Measurements from ENCODE around the gene AHDC1.

Gene AHDC1

DNA sequence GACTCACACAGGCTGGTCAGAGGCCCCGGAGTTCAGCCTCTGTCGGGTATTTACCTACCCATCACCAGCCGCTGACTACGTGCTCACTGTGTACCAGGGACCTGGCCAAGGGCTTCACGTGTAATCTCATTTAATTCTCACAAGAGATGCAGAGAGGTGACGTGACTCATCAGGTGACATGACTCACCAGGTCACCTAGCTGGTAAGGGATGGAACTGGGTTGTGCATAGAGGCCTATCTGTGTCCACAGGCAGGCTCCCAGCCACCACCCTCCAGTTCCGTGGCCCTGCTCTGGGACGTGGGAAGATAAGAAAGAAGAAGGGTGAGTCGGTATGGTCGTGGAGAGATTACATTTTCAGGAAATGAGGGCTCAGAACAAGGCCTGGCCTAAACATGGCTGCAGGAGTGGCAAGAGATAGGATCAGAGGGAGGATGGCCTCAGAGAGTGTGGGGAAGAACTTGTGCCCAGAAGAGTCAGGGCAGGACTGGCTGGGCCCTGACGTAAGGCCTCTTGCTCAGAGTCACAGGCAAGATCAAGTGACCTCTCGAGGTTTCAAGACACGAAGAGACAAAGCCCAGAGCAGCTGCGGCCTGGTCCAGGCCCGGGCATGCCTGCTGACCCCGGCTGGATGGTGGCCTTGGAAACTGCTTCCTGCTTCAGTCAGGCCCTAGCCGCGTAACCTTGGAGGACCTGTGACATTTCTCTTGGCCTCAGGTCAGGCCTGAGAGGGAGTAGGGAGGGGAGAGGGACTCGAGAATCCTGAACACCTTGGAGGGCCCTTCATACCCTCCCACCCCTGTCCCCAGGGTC, 61.3 kb downstream of the AHDC1 start (continued):
- no peak for TF ChIP-seq ZNF623 (tag by site-specific recombination; IDR thresholded peaks at IDR 0.05)
- TF ChIP-seq, protein P1, sequence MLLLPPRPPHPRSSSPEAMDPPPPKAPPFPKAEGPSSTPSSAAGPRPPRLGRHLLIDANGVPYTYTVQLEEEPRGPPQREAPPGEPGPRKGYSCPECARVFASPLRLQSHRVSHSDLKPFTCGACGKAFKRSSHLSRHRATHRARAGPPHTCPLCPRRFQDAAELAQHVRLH (tag by site-specific recombination; IDR thresholded peaks at IDR 0.05) = no peak
- TF ChIP-seq, protein P2, sequence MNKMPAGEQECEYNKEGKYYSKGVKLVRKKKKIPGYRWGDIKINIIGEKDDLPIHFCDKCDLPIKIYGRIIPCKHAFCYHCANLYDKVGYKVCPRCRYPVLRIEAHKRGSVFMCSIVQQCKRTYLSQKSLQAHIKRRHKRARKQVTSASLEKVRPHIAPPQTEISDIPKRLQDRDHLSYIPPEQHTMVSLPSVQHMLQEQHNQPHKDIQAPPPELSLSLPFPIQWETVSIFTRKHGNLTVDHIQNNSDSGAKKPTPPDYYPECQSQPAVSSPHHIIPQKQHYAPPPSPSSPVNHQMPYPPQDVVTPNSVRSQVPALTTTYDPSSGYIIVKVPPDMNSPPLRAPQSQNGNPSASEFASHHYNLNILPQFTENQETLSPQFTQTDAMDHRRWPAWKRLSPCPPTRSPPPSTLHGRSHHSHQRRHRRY (tag by site-specific recombination; IDR thresholded peaks at IDR 0.05) = no peak
- no peak; the same call in 1 of the 2 replicates for TF ChIP-seq ZFHX2 (tag by site-specific recombination; conservative IDR thresholded peaks at IDR 0.05)
- TF ChIP-seq FEZF1 (tag by site-specific recombination; IDR thresholded peaks at IDR 0.05) = no peak
- TF ChIP-seq, protein P3, sequence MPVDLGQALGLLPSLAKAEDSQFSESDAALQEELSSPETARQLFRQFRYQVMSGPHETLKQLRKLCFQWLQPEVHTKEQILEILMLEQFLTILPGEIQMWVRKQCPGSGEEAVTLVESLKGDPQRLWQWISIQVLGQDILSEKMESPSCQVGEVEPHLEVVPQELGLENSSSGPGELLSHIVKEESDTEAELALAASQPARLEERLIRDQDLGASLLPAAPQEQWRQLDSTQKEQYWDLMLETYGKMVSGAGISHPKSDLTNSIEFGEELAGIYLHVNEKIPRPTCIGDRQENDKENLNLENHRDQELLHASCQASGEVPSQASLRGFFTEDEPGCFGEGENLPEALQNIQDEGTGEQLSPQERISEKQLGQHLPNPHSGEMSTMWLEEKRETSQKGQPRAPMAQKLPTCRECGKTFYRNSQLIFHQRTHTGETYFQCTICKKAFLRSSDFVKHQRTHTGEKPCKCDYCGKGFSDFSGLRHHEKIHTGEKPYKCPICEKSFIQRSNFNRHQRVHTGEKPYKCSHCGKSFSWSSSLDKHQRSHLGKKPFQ (tag by site-specific recombination; IDR thresholded peaks at IDR 0.05) = no peak
- TF ChIP-seq ZNF341 (tag by site-specific recombination; IDR thresholded peaks at IDR 0.05; ENCODE audit: low read depth) = no peak
- no peak for TF ChIP-seq ZNF19 (tag by site-specific recombination; IDR thresholded peaks at IDR 0.05; ENCODE audit: low read depth)
- TF ChIP-seq, protein P4, sequence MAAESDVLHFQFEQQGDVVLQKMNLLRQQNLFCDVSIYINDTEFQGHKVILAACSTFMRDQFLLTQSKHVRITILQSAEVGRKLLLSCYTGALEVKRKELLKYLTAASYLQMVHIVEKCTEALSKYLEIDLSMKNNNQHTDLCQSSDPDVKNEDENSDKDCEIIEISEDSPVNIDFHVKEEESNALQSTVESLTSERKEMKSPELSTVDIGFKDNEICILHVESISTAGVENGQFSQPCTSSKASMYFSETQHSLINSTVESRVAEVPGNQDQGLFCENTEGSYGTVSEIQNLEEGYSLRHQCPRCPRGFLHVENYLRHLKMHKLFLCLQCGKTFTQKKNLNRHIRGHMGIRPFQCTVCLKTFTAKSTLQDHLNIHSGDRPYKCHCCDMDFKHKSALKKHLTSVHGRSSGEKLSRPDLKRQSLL (tag by site-specific recombination; IDR thresholded peaks at IDR 0.05) = no peak
- TF ChIP-seq, protein P5, sequence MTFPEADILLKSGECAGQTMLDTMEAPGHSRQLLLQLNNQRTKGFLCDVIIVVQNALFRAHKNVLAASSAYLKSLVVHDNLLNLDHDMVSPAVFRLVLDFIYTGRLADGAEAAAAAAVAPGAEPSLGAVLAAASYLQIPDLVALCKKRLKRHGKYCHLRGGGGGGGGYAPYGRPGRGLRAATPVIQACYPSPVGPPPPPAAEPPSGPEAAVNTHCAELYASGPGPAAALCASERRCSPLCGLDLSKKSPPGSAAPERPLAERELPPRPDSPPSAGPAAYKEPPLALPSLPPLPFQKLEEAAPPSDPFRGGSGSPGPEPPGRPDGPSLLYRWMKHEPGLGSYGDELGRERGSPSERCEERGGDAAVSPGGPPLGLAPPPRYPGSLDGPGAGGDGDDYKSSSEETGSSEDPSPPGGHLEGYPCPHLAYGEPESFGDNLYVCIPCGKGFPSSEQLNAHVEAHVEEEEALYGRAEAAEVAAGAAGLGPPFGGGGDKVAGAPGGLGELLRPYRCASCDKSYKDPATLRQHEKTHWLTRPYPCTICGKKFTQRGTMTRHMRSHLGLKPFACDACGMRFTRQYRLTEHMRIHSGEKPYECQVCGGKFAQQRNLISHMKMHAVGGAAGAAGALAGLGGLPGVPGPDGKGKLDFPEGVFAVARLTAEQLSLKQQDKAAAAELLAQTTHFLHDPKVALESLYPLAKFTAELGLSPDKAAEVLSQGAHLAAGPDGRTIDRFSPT (tag by site-specific recombination; IDR thresholded peaks at IDR 0.05) = peak; percentile 46
- TF ChIP-seq, protein P6, sequence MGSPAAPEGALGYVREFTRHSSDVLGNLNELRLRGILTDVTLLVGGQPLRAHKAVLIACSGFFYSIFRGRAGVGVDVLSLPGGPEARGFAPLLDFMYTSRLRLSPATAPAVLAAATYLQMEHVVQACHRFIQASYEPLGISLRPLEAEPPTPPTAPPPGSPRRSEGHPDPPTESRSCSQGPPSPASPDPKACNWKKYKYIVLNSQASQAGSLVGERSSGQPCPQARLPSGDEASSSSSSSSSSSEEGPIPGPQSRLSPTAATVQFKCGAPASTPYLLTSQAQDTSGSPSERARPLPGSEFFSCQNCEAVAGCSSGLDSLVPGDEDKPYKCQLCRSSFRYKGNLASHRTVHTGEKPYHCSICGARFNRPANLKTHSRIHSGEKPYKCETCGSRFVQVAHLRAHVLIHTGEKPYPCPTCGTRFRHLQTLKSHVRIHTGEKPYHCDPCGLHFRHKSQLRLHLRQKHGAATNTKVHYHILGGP (tag by site-specific recombination; IDR thresholded peaks at IDR 0.05) = no peak
- TF ChIP-seq ZNF404 (tag by site-specific recombination; IDR thresholded peaks at IDR 0.05) = no peak
- no peak for TF ChIP-seq ZNF211 (tag by site-specific recombination; IDR thresholded peaks at IDR 0.05; ENCODE audit: low read depth)
- TF ChIP-seq ZNF2 (tag by site-specific recombination; IDR thresholded peaks at IDR 0.05) = no peak
- no peak for TF ChIP-seq ZNF510 (tag by site-specific recombination; IDR thresholded peaks at IDR 0.05; ENCODE audit: insufficient replicate concordance)
- TF ChIP-seq SALL2 (tag by site-specific recombination; IDR thresholded peaks at IDR 0.05; ENCODE audit: borderline replicate concordance) = no peak
- TF ChIP-seq ZNF16 (tag by site-specific recombination; IDR thresholded peaks at IDR 0.05; ENCODE audit: low read depth) = no peak
- TF ChIP-seq HOXC10 (CRISPR knock-in tag; IDR thresholded peaks at IDR 0.05) = no peak
- no peak for TF ChIP-seq ZBTB20 (tag by site-specific recombination; IDR thresholded peaks at IDR 0.05)
- TF ChIP-seq ZNF138 (tag by site-specific recombination; IDR thresholded peaks at IDR 0.05; ENCODE audit: borderline replicate concordance) = no peak
- TF ChIP-seq ZFP69B (tag by site-specific recombination; IDR thresholded peaks at IDR 0.05) = no peak
- TF ChIP-seq ZBTB48 (tag by site-specific recombination; IDR thresholded peaks at IDR 0.05) = peak; percentile 69
- no peak for TF ChIP-seq SP3 (tag by site-specific recombination; IDR thresholded peaks at IDR 0.05)
- no peak for TF ChIP-seq ZNF561 (tag by site-specific recombination; IDR thresholded peaks at IDR 0.05; ENCODE audit: borderline replicate concordance)
- TF ChIP-seq ZNF174 (tag by site-specific recombination; IDR thresholded peaks at IDR 0.05) = no peak
- TF ChIP-seq, protein P7, sequence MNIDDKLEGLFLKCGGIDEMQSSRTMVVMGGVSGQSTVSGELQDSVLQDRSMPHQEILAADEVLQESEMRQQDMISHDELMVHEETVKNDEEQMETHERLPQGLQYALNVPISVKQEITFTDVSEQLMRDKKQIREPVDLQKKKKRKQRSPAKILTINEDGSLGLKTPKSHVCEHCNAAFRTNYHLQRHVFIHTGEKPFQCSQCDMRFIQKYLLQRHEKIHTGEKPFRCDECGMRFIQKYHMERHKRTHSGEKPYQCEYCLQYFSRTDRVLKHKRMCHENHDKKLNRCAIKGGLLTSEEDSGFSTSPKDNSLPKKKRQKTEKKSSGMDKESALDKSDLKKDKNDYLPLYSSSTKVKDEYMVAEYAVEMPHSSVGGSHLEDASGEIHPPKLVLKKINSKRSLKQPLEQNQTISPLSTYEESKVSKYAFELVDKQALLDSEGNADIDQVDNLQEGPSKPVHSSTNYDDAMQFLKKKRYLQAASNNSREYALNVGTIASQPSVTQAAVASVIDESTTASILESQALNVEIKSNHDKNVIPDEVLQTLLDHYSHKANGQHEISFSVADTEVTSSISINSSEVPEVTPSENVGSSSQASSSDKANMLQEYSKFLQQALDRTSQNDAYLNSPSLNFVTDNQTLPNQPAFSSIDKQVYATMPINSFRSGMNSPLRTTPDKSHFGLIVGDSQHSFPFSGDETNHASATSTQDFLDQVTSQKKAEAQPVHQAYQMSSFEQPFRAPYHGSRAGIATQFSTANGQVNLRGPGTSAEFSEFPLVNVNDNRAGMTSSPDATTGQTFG (tag by site-specific recombination; IDR thresholded peaks at IDR 0.05; ENCODE audit: borderline replicate concordance) = no peak
- TF ChIP-seq ZNF266 (tag by site-specific recombination; IDR thresholded peaks at IDR 0.05; ENCODE audit: low read depth) = no peak
- TF ChIP-seq ZNF670 (tag by site-specific recombination; IDR thresholded peaks at IDR 0.05; ENCODE audit: low read depth) = no peak
- TF ChIP-seq ZNF560 (tag by site-specific recombination; IDR thresholded peaks at IDR 0.05; ENCODE audit: borderline replicate concordance) = no peak
- TF ChIP-seq GLI4 (tag by site-specific recombination; IDR thresholded peaks at IDR 0.05) = no peak
